Caco-2 (cell line): ENCODE results near the gene SLC6A8. TPM values are rescaled to one million over a fixed set of nuclear protein-coding genes. Genes with fewer than 3 reads are reported as not detected.
"Not testable (repeated sequence)": the region's sequence is repeated elsewhere in the genome, so short reads cannot be mapped to it uniquely, and the experiment has no call there.

Source experiments
- BruUV-seq: library from RNA; stranded (reverse); fragments of 400-500 nt; replicated peaks from 2 replicates; lab custom pipeline; 2021; lab: Mats Ljungman, UMichigan
- CTCF ChIA-PET: fragments of 300-600 bp; sonication (Branson Sonifier 250); formaldehyde crosslinking; loops from one replicate; lab custom pipeline; 2022; ENCODE audit warnings: antibody characterized with exemption; lab: Charles Lee
- POLR2A ChIA-PET: fragments of 300-600 bp; sonication (Branson Sonifier 250); formaldehyde crosslinking; loops from one replicate; lab custom pipeline; 2022; ENCODE audit warnings: antibody characterized with exemption; lab: Charles Lee
- DNase-seq, 2 experiments: peaks; one replicate each; pipeline versions ENCODE4 v3.0.0 to v3.0.0-alpha.2; 2020 to 2022
- H3K27me3 ChIP-seq: replicated peaks from 2 replicates; pipeline ENCODE4 v1.6.0; 2011; ENCODE audit warnings: low read length; ENCODE audit not compliant: control insufficient read depth, insufficient read depth
- H3K36me3 ChIP-seq: 2 replicates; pipeline ENCODE4 v1.5.1; 2011; ENCODE audit warnings: low read length; ENCODE audit not compliant: control insufficient read depth, insufficient read depth
- H3K4me1 ChIP-seq: fragments of 250-450 bp; sonication (Bioruptor Pico); 2 replicates; pipeline ENCODE4 v1.5.1; 2020; ENCODE audit warnings: mild to moderate bottlenecking
- H3K4me3 ChIP-seq: 2 replicates; pipeline ENCODE4 v1.5.1; 2011; ENCODE audit warnings: low read depth, mild to moderate bottlenecking, control low read depth, low read length
- H3K9me3 ChIP-seq: fragments of 250-450 bp; sonication (Bioruptor Pico); 2 replicates; pipeline ENCODE4 v1.5.1; 2020; ENCODE audit warnings: mild to moderate bottlenecking, moderate library complexity
- H3K27ac Mint-ChIP-seq: one replicate; pipeline ENCODE4 v1.8.0; 2022; ENCODE audit warnings: mixed read lengths; ENCODE audit not compliant: unreplicated experiment
- H3K27me3 Mint-ChIP-seq: one replicate; pipeline ENCODE4 v1.8.0; 2022; ENCODE audit warnings: mixed read lengths; ENCODE audit not compliant: insufficient read depth, unreplicated experiment
- H3K36me3 Mint-ChIP-seq: one replicate; pipeline ENCODE4 v1.8.0; 2022; ENCODE audit warnings: mild to moderate bottlenecking, mixed read lengths; ENCODE audit not compliant: insufficient read depth, unreplicated experiment
- H3K4me1 Mint-ChIP-seq: one replicate; pipeline ENCODE4 v1.8.0; 2022; ENCODE audit warnings: low read depth, mixed read lengths; ENCODE audit not compliant: unreplicated experiment
- H3K4me3 Mint-ChIP-seq: one replicate; pipeline ENCODE4 v1.8.0; 2022; ENCODE audit warnings: mild to moderate bottlenecking, moderate library complexity, mixed read lengths; ENCODE audit not compliant: unreplicated experiment
- H3K9me3 Mint-ChIP-seq: one replicate; pipeline ENCODE4 v1.8.0; 2022; ENCODE audit warnings: mixed read lengths; ENCODE audit not compliant: unreplicated experiment
- intact Hi-C: fragments of 100-400 bp; cut with micrococcal nuclease; formaldehyde crosslinking; loops from one replicate; pipeline ENCODE4 v1.10.0; 2022; ENCODE audit not compliant: unreplicated experiment
- total RNA-seq: library from RNA; stranded (reverse); gene quantifications from 2 replicates; pipeline ENCODE4 v1.2.3, GENCODE V29; 2022
- TF ChIP-seq, protein P1 (sequence below), 2 experiments: fragments of 200-600 bp in 1 of 2; IDR thresholded peaks; 1 replicate in 1 of 2; 2 replicates in 1 of 2; pipeline versions ENCODE4 v1.5.1 to v1.8.0; 2011 to 2022; ENCODE audit warnings: antibody characterized with exemption in 1 of 2, control low read depth in 1 of 2, inconsistent platforms in 1 of 2, low read depth in 1 of 2, low read length in 1 of 2, mild to moderate bottlenecking in 1 of 2, moderate library complexity in 1 of 2; ENCODE audit not compliant: insufficient read depth in 1 of 2, severe bottlenecking in 1 of 2, unreplicated experiment in 1 of 2

The SLC6A8 gene
- total RNA-seq, 1 experiment from 2014 or later, result 8.8 TPM

DNA sequence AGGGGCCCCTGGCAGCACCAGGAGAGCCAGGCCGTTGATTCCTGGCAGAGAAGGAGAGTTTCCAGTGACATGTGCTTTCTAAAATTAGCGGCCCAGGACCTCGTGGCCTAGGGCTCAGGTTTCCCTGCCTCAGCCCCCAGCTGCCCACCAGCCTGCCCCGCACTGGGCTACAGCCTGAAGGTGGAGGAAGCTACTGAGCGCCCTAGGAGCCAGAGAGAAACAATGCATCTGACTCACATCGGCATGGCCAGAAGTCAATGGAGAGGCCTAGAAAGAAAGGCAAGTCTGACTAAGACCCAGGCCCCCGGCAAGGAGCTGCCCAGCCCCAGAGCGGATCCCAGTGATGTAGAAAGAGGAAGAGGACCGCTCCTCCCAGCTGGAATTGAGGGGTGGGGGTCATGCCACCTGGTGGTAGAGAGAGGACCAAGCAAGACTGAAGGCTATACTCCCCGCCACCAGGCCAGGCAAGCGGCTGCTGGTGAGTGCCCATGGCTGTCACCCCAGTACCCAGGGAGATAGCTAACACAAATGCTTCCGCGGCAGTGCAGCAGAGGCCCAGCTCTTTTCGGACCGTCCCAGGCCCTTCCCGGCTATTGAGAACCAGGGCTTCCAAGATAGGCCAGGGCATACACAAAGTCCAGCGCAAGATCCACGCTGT, 17.8 kb downstream of the SLC6A8 start:
- H3K27ac Mint-ChIP-seq, H3K9me3 ChIP-seq, intact Hi-C loops, H3K4me3 Mint-ChIP-seq, DNase-seq, POLR2A ChIA-PET, H3K9me3 Mint-ChIP-seq, H3K4me3 ChIP-seq, H3K27me3 ChIP-seq, BruUV-seq, H3K4me1 ChIP-seq, H3K27me3 Mint-ChIP-seq, H3K36me3 ChIP-seq, H3K4me1 Mint-ChIP-seq: not testable (repeated sequence)
- CTCF ChIA-PET, result interaction anchor here (0.7 kb wide), 1 partner anchor 102 kb away, joined by 3 read pairs; no protein-coding TSS in a partner anchor
- H3K36me3 Mint-ChIP-seq, result peaks cover 31% of the 10 kb centered on the region

DNA sequence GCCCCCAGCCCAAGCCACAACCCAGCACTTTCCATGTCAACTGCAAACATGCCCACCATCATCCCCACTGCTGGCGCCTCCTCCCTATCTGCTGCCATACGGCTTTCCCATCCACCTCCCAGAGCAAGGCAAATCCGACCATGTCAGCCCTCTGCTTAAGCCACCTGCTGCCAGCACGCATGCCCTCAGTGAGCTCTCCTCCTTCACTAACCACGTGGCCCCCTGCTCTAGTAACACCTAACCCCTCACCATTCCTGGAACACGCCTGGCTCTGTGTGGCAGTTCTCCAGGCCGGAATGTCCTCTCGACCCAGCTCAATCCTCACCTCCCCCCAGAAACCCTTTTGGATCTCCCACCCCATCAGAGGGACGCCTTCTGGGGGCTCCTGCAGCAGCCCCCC, 19.1 kb downstream of the SLC6A8 start:
- no peak overlapping the region for H3K4me3 Mint-ChIP-seq
- Histone ChIP-seq H3K9me3 (no peaks in the 10 kb centered on the region), H3K4me3 (no peak overlapping the region), H3K27me3 (no peaks in the 10 kb centered on the region), H3K36me3 (no peaks in the 10 kb centered on the region), H3K4me1 (no peaks in the 10 kb centered on the region)
- H3K27me3 Mint-ChIP-seq, result no peaks in the 10 kb centered on the region
- H3K4me1 Mint-ChIP-seq, result peaks cover 8% of the 10 kb centered on the region
- ChIA-PET POLR2A (no interaction called here), CTCF (no interaction called here)
- peak overlapping the region; percentile 2 for H3K27ac Mint-ChIP-seq
- intact Hi-C loops, result no loop called here
- peaks cover 25% of the 10 kb centered on the region for H3K36me3 Mint-ChIP-seq
- BruUV-seq, result no TSS peak
- no peak for DNase-seq
- TF ChIP-seq, protein P1, sequence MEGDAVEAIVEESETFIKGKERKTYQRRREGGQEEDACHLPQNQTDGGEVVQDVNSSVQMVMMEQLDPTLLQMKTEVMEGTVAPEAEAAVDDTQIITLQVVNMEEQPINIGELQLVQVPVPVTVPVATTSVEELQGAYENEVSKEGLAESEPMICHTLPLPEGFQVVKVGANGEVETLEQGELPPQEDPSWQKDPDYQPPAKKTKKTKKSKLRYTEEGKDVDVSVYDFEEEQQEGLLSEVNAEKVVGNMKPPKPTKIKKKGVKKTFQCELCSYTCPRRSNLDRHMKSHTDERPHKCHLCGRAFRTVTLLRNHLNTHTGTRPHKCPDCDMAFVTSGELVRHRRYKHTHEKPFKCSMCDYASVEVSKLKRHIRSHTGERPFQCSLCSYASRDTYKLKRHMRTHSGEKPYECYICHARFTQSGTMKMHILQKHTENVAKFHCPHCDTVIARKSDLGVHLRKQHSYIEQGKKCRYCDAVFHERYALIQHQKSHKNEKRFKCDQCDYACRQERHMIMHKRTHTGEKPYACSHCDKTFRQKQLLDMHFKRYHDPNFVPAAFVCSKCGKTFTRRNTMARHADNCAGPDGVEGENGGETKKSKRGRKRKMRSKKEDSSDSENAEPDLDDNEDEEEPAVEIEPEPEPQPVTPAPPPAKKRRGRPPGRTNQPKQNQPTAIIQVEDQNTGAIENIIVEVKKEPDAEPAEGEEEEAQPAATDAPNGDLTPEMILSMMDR (IDR thresholded peaks at IDR 0.05; ENCODE audit: insufficient read depth in 1 of 2, low read depth in 1 of 2, low read length in 1 of 2, severe bottlenecking in 1 of 2, unreplicated experiment in 1 of 2), result no peak
- no peaks in the 10 kb centered on the region for H3K9me3 Mint-ChIP-seq

DNA sequence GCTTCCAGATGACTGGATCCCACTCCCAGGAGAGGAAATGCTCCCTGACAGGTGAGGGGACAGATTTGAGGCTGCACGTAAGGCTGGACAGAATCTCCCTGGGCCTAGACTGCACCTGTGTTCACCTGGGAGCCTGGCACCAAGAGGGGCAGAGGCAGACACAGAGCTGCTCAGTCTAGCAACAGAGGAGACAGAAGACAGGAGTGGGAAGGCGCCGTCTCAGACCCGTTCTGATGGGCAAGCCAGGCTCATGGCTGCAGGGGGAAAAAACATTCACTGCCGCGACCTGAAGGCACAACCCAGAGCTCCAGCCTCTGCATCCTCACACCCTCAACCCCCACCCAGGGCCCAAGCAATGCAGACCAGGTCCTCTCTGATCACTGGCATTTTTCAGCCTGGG, 19.7 kb downstream of the SLC6A8 start:
- Mint-ChIP-seq H3K9me3 (no peaks in the 10 kb centered on the region), H3K4me1 (peaks cover 8% of the 10 kb centered on the region), H3K27me3 (no peaks in the 10 kb centered on the region), H3K27ac (no peak overlapping the region), H3K4me3 (no peak overlapping the region), H3K36me3 (peaks cover 25% of the 10 kb centered on the region)
- no peaks in the 10 kb centered on the region for H3K36me3 ChIP-seq
- no TSS peak for BruUV-seq
- H3K27me3 ChIP-seq, result no peaks in the 10 kb centered on the region
- ChIA-PET POLR2A (no interaction called here), CTCF (no interaction called here)
- no peak for DNase-seq
- TF ChIP-seq, protein P1 (IDR thresholded peaks at IDR 0.05; ENCODE audit: insufficient read depth in 1 of 2, low read depth in 1 of 2, low read length in 1 of 2, severe bottlenecking in 1 of 2, unreplicated experiment in 1 of 2), result no peak
- no peaks in the 10 kb centered on the region for H3K9me3 ChIP-seq
- no peak overlapping the region for H3K4me3 ChIP-seq
- intact Hi-C loops, result no loop called here
- H3K4me1 ChIP-seq, result no peaks in the 10 kb centered on the region
